HG03039 (cell line): Measurements from ENCODE around the gene KRTAP9-3.
"Not testable (repeated sequence)": the region's sequence is repeated elsewhere in the genome, so short reads cannot be mapped to it uniquely, and the experiment has no call there.

Source experiments
- ATAC-seq: cut with Tn5 transposase; IDR thresholded peaks from one replicate; pipeline ENCODE4 v1.9.1; 2021; ENCODE audit warnings: mild to moderate bottlenecking, moderate library complexity; ENCODE audit not compliant: unreplicated experiment

KRTAP9-3 gene, protein sequence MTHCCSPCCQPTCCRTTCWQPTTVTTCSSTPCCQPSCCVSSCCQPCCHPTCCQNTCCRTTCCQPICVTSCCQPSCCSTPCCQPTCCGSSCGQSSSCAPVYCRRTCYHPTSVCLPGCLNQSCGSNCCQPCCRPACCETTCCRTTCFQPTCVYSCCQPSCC

DNA sequence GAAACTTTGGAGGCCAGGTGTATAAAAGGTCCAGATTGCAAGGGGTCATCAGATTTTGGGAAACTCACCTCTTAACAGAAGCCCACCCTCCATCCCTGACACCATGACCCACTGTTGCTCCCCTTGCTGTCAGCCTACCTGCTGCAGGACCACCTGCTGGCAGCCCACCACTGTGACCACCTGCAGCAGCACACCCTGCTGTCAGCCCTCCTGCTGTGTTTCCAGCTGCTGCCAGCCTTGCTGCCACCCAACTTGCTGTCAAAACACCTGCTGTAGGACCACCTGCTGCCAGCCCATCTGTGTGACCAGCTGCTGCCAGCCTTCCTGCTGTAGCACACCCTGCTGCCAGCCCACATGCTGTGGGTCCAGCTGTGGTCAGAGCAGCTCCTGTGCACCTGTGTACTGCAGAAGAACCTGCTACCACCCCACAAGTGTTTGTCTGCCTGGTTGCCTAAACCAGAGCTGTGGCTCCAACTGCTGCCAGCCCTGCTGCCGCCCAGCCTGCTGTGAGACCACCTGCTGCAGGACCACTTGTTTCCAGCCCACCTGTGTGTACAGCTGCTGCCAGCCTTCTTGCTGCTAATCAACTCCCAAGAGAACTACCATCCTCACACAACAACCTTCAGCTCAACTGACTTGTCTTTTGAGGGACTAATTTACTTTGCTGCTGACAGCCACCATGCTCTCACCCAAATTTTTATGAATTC, at the start of gene KRTAP9-3:
TSS of gene KRTAP9-3 (plus strand) at position 51 of the 707 bp plus-strand sequence. CDS start at position 104, 53 bp downstream.
- ATAC-seq: not testable (repeated sequence)

DNA sequence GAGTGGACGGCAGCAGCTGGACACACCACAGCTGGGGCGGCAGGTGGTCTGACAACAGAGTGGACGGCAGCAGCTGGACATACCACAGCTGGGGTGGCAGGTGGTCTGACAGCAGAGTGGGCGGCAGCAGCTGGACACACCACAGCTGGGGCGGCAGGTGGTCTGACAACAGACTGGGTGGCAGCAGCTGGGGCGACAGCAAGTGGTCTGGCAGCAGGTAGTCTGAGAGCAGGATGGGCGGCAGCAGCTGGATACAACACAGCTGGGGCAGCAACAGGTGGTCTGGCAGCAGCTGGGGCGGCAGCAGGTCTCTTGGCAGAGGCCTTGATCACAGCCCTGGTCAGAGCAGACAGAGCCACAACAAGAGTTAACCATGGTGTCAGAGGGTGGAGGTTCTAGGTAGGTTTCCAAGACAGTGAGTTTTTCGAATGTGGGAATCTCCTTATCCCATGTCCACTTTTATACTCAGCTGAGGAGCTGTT, 47.7 kb upstream of the KRTAP9-3 start, which contains the start of gene KRTAP4-1:
TSS of gene KRTAP4-1 (minus strand) at position 432 of the 482 bp plus-strand sequence. CDS start at position 375, 57 bp downstream.
- no peak for ATAC-seq

DNA sequence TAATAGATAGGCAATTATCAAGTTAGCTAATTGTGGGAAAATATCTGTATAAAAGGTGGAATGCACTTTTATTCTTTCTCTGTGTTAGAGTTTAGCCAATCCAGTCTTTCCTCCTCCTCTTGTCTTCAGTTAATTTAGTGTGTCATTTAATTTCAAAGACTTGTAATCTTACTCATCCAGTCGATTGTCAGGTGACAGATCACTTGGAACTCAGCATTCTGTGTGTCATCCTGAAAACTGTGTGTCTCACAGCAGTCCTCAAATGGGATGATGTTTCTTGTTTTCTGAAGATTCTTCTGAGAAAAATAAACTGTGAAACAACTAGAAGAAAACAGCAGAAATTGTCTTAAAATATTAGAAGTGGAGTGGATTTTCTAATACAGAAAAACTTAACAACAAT, 47.2 kb upstream of the KRTAP9-3 start:
- ATAC-seq: no peak

DNA sequence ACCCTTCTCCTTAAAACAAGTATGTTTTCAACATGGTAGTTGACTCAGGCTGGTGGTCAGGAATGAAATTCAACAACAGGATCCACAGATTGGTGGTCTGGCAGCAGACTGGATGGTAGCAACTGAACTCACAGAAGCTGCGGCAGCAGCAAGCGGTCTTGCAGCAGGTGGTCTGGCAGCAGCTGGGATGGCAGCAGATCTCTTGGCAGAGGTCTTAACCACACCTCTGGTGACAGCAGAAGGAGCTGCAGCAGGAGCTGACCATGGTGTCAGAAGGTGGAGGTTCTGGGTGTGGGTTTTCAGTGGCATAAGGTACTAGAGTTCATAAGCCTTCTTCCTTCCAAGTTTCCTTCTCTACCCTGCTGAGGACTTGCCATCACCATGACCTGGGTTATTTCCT, 45.4 kb upstream of the KRTAP9-3 start:
- ATAC-seq: no peak

DNA sequence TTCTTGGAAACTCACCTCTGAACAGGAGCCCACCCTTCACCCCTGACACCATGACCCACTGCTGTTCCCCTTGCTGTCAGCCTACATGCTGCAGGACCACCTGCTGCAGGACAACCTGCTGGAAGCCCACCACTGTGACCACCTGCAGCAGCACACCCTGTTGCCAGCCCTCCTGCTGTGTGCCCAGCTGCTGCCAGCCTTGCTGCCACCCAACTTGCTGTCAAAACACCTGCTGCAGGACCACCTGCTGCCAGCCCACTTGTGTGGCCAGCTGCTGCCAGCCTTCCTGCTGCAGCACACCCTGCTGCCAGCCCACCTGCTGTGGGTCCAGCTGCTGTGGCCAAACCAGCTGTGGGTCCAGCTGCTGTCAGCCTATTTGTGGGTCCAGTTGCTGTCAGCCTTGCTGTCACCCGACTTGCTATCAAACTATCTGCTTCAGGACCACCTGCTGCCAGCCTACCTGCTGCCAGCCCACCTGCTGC, 42.4 kb upstream of the KRTAP9-3 start, which contains the start of gene KRTAP9-1:
TSS of gene KRTAP9-1 (plus strand) at position 51 of the 482 bp plus-strand sequence. CDS start at position 51, 0 bp downstream.
- ATAC-seq: not testable (repeated sequence)

DNA sequence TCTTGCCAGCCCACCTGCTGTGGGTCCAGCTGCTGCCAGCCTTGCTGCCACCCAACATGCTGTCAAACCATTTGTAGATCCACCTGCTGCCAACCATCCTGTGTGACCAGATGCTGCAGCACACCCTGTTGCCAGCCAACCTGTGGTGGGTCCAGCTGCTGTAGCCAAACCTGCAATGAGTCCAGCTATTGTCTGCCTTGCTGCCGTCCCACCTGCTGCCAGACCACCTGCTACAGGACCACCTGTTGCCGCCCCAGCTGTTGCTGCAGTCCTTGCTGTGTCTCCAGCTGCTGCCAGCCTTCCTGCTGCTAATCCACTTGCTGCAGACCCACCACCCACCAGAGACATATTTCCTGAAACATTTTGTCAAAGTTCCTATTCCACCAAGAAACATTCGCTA, 41.9 kb upstream of the KRTAP9-3 start:
- no peak for ATAC-seq

DNA sequence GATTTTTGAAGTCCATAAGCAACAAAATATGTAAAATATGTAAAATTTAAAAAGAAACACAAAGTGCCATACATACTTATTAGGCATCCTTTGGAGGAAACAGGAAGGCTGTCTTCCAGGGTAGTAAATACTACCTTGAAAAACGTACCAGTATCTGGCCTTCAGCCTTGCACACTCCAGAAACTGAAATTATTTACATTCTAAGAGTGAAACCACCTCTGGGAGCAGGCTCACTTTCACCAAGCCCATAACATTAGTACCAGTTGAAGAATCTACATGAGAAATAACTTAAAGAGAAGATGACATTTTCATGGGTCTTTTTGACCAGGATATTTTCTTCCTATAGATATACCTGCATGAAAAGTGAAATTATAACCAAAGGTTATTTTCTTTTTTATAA, 36.2 kb upstream of the KRTAP9-3 start:
- ATAC-seq: no peak

DNA sequence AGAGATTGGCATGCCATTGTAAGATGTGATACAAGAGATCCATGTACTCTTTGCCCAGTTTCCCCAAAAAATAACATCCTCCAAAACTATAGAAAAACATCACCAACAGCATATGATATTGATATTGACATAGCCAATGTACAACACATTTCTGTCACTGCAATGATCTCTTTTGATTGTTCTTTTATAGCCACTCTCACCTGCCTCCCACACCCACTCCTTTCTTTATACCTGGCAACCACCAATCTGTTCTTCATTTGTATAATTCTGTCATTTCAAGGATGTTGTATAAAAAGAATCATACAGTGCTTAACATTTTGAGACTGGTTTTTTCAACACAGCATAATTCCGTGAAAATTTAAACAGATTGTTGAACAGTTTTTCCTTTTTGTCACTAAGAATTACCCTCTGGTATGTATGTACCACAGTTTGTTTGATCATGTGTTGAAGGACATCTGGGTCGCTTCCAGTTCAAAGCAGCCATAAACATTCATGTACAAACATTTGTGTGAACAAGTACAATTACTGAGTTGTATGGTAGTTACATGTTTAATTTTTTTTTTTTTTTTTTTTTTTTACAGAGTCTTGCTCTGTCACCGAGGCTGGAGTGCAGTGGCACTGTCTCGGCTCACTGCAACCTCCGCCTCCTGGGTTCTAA, 32.7 kb upstream of the KRTAP9-3 start:
- no peak for ATAC-seq

DNA sequence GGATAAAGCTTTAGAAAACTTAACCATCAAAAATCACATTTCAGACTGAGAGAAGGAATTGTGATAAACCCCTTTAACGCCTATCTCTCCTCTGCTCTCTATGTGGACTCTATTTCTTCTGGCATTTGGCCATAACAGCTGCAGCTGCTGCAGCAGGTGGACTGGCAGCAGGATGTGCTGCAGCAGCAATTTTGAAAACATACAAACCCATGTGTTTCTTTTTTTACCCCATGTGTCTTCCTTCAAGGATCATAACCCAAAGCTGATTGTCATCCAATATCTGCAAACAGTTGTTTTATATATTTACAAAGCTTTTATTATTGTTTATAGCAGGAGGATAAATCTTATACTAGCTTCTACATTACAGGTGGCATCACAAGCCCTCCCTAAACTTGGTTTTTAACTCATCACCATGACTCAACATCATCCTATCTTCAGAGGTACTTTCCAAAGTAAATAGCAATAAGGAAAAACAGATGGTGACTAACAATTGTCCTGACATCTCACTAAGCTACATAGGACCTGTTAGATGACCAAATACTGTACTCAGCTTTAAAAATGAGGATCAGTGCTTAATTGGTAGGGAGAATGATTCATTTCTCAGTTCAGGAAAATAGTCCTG, 20.3 kb upstream of the KRTAP9-3 start:
- ATAC-seq: no peak

DNA sequence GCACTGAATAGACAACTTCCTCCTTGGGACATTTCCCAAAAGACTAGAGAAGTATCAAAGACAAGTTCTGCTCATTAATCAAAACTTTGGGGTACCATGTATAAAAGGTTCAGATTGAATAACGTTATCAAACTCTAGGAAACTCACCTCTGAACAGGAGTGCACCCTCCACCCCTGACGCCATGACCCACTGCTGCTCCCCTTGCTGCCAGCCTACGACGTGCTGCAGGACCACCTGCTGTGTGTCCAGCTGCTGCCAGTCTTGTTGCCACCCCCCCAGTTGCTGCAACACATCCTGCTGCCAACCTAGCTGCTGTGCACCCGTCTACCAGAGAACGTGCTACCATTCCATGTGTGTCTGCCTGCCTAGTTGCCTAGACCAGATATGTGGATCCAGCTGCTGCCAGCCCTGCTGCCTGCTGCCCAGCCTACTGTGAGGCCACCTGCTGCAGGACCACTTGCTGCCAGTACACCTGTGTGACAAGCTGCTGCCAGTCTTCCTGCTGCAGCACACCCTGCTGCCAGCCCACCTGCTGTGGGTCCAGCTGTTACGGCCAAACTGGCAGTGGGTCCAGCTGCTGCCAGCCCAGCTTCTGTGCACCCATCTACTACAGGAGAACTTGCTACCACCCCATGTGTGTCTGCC, 19.6 kb upstream of the KRTAP9-3 start:
- no peak for ATAC-seq

DNA sequence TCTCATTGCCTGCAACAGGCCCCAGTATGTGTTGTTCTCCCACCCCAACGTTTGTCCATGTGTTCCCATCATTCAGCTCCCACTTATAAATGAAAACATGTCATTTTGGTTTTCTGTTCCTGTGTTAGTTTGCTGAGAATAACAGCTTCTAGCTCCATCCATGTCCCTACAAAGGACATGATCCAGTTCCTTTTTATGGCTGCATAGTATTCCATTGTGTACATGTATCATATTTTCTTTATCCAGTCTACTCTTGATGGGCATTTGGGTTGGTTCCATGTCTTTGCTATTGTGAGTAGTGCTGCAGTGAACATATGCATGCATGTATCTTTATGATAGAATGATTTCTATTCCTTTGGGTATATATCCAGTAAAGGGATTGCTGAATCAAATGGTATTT, 16.6 kb upstream of the KRTAP9-3 start:
- no peak for ATAC-seq

DNA sequence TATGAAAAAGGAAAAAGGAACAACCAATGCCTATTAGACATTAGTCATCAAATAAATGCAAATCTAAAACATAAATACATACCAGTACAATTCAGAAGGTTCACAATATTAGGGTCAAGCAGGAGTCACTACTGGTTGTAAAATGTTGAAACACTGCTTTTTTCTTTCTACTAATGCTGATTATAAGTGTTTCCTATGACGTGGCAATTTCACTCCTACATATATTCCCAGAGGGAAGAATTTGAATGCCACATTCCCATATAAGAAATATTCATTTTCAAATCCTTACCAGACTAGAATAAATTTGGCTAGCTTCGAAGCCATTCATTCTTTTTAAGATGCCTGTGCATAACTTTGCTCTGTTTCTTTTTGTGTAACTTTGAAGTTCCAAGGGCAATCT, 8.4 kb upstream of the KRTAP9-3 start:
- no peak for ATAC-seq

DNA sequence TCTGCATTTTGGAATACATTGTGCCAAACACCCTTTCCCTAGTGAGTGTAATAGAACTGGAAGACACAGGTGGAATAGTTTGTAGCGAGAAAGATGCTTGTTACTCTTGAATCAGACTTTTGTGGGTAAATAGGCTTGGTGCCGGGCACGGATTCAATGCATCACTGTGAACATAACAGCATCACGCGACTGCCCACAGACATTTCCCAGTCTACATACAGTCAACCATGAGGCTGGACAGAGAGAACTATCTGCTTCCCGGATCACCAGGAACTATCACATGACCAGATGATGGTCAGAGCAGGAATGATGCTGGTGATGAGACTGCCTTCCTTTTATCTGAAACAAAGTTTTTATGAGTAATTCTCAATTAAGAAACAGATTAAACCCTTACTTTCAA, 6.2 kb upstream of the KRTAP9-3 start:
- no peak for ATAC-seq

DNA sequence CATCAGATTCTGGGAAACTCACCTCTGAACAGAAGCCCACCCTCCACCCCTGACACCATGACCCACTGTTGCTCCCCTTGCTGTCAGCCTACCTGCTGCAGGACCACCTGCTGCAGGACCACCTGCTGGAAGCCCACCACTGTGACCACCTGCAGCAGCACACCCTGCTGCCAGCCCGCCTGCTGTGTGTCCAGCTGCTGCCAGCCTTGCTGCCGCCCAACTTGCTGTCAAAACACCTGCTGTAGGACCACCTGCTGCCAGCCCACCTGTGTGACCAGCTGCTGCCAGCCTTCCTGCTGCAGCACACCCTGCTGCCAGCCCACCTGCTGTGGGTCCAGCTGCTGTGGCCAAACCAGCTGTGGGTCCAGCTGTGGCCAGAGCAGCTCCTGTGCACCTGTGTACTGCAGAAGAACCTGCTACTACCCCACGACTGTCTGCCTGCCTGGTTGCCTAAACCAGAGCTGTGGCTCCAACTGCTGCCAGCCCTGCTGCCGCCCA, 5.6 kb upstream of the KRTAP9-3 start, which contains the start of gene KRTAP9-2:
TSS of gene KRTAP9-2 (plus strand) at position 51 of the 498 bp plus-strand sequence. CDS start at position 58, 7 bp downstream.
- ATAC-seq: not testable (repeated sequence)

DNA sequence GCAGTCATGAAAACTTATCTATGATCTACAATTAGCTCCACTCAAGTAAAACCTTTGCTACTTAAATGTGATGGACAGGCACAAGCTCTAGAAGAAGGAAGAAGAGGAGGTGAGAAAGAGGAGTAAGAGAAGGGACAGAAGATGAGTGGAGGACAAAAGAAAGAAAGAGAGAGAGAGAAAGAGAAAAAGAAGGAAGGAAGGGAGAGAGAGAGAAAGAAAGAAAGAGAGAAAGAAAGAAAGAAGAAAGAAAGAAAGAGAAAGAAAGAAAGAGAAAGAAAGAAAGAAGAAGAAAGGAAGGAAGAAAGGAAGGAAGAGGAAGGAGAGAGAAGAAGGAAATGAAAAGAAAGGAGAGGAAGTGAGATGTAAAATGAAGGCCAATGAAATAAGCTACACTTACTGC, 2.2 kb upstream of the KRTAP9-3 start:
- no peak for ATAC-seq

DNA sequence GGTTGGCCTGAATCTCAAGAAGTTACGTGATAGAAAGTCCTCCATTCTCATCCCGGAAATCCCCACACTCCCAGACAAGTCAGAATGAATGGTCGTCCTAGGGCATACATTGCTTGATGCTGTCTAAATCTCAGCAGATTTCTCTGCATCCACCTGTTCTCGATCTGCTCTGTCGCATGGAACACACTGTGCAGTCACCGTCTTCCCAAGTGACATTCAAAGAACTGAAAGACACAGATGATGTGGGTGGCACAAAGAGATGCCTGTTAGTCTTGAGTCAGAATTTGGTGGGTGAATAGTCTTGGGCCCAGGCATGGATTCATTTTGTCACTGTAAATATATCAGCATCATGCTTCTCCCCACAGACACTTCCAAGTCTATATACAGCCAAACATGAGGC, 518 bp upstream of the KRTAP9-3 start:
- no peak for ATAC-seq

DNA sequence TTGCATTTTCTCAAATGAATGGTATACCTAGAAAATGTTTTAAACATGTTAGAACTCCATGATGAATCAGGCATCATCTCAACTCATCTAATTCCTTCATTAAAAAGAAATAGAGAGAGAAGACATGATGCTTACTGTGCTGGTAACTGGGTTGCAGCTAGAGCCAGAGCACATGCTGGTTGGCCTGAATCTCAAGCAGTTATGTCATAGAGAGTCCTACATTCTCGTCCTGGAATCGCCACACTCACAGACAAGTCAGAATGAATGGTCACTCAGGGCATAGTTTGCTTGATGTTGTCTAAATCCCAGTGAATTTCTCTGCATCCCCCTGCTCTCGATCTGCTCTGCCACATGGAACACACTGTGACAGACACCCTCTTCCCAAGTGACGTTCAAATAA, 4.9 kb downstream of the KRTAP9-3 start:
- not testable (repeated sequence) for ATAC-seq

DNA sequence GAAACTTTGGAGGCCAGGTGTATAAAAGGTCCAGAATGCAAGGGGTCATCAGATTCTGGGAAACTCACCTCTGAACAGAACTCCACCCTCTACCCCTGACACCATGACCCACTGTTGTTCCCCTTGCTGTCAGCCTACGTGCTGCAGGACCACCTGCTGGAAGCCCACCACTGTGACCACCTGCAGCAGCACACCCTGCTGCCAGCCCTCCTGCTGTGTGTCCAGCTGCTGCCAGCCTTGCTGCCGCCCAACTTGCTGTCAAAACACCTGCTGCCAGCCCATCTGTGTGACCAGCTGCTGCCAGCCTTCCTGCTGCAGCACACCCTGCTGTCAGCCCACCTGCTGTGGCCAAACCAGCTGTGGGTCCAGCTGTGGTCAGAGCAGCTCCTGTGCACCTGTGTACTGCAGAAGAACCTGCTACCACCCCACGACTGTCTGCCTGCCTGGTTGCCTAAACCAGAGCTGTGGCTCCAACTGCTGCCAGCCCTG, 5.7 kb downstream of the KRTAP9-3 start, which contains the start of gene KRTAP9-8:
TSS of gene KRTAP9-8 (plus strand) at position 51 of the 489 bp plus-strand sequence. CDS start at position 104, 53 bp downstream.
- not testable (repeated sequence) for ATAC-seq

DNA sequence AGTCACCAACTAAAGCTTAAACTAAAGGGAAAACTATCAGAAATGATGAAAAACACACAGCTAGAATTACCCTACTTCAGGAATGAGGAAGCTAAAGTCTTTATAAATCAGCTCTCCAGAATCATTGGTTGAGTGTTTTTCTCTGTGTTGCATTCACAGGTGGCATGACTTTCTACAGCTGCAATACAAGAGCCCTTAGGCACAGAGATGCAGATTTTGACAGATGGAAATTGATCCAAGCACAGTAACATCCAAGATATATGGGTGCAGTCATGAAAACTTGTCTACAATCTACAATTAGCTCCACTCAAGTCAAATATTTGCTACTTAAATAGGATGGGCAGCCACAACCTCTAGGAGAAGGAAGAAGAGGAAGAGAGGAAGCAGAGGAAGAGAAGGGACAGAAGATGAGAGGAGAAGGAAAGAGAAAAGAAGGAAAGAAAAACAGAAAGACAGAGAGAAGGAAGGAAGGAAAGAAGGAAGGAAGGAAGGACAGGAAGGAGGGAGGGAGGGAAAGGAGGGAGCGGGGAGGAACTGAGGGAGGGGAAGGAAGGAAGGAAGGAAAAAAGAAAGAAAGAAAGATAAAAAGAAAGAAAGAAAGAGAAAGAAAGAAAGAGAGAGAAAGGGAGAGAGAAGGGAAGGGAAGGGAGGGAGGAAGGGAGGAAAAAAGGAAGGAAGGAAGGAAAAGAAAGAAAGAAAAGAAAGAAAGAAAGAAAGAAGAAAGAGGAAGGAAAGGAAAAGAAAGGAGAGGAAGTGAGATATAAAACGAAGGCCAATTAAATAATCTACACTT, 14.9 kb downstream of the KRTAP9-3 start:
- not testable (repeated sequence) for ATAC-seq
